Activated CD4-positive, alpha-beta T cell treated with anti-CD3 and anti-CD28 coated beads, Interleukin-2, amount 10 ng/mL, durations not matched to agents 24 days and 14 days (primary cell): ENCODE data around the gene ADCY6. TPM values are rescaled to one million over a fixed set of nuclear protein-coding genes. Genes with fewer than 3 reads are reported as not detected.

Experiments used
- DNase-seq: peaks from one replicate; pipeline ENCODE4 v3.0.0; 2022
- H3K27ac Mint-ChIP-seq: one replicate; pipeline ENCODE4 v1.8.0; 2022; ENCODE audit warnings: mild to moderate bottlenecking, mixed read lengths
- H3K27me3 Mint-ChIP-seq: one replicate; pipeline ENCODE4 v1.8.0; 2022; ENCODE audit warnings: mixed read lengths
- H3K36me3 Mint-ChIP-seq: one replicate; pipeline ENCODE4 v1.8.0; 2022; ENCODE audit warnings: low read depth, mild to moderate bottlenecking, mixed read lengths
- H3K4me1 Mint-ChIP-seq: one replicate; pipeline ENCODE4 v1.8.0; 2021; ENCODE audit warnings: mixed read lengths
- H3K4me3 Mint-ChIP-seq: one replicate; pipeline ENCODE4 v1.8.0; 2022; ENCODE audit warnings: mild to moderate bottlenecking, moderate library complexity, mixed read lengths
- H3K9me3 Mint-ChIP-seq: one replicate; pipeline ENCODE4 v1.8.0; 2021; ENCODE audit warnings: mixed read lengths
- intact Hi-C: fragments of 100-400 bp; cut with micrococcal nuclease; formaldehyde crosslinking; loops from one replicate; pipeline ENCODE4 v1.15.1; 2023
- total RNA-seq: library from RNA; stranded (reverse); gene quantifications from 2 replicates; pipeline ENCODE4 v1.2.3, GENCODE V29; 2022

The ADCY6 gene
- total RNA-seq, 1 donor from 2014 or later = 0.14 TPM

DNA sequence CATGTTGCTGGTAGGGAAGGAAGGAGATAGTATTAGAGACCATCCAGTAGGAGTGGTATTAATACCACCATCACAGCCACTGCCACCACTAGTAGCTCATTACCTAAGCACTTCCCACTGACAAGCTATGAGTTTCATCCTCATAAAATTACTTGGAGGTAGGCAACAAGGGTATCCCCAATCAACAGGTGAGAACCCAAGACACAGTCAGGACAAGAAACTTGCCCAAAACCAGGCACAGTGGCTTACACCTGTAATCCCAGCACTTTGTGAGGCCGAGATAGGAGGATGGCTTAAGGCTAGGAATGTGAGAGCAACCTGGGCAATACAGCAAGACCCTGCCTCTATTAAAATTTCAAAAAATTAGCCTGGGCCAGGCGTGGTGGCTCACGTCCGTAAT lies 5.5 kb downstream of the ADCY6 start:
- no peaks in the 10 kb centered on the region for H3K36me3 Mint-ChIP-seq
- H3K27ac Mint-ChIP-seq = no peak overlapping the region
- DNase-seq = no peak
- peaks cover 30% of the 10 kb centered on the region for H3K27me3 Mint-ChIP-seq
- H3K4me3 Mint-ChIP-seq = no peak overlapping the region
- no peaks in the 10 kb centered on the region for H3K9me3 Mint-ChIP-seq
- H3K4me1 Mint-ChIP-seq = no peaks in the 10 kb centered on the region
- intact Hi-C loops = no loop called here

DNA sequence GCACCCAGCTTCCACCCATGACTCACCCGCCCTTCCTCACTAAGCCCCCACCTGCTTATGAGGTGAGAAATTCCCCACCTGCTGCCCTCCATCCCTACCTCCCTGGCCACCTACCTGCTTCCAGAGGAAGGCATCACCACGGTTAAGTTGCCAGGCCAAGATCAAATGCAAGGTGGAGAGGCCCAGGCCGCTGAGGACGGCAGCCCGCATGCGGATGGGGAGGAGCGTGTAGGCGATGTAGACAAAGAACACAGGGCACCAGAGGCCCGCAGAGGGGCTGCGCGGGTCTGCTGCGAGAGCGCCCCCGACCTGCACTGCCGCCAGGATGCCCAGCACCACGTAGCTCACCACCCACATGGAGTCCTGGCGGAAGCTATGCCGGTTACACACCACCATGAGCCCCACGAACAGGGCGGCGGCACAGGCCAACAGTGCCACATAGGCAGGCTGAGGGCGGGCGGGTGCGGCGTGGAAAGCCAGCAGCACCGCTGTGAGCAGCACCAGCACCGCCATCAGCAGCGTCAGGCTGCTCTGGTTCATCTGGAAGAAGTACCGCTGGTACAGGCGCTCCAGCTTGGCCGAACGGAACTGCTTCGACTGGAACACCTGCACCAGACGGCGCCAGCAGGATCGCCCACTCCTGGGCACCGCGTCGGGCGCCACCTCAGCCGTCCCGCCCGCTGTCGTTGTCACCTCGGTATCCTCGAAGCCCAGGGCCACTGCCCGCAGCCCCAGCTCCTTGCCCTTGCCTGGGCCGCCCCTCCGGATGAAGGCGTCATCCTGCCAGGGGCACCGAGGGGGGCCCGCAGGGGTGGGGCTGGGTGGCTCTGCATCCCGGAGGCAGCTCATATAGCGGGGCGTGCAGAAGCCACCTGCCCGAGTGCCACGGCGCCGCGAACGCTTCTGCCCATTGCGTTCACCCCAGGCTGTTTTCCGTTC lies 6.2 kb downstream of the ADCY6 start:
- H3K9me3 Mint-ChIP-seq = no peaks in the 10 kb centered on the region
- no peaks in the 10 kb centered on the region for H3K4me1 Mint-ChIP-seq
- no peak for DNase-seq
- intact Hi-C loops = no loop called here
- peaks cover 23% of the 10 kb centered on the region for H3K27me3 Mint-ChIP-seq
- H3K36me3 Mint-ChIP-seq = no peaks in the 10 kb centered on the region
- H3K4me3 Mint-ChIP-seq = no peak overlapping the region
- H3K27ac Mint-ChIP-seq = no peak overlapping the region

DNA sequence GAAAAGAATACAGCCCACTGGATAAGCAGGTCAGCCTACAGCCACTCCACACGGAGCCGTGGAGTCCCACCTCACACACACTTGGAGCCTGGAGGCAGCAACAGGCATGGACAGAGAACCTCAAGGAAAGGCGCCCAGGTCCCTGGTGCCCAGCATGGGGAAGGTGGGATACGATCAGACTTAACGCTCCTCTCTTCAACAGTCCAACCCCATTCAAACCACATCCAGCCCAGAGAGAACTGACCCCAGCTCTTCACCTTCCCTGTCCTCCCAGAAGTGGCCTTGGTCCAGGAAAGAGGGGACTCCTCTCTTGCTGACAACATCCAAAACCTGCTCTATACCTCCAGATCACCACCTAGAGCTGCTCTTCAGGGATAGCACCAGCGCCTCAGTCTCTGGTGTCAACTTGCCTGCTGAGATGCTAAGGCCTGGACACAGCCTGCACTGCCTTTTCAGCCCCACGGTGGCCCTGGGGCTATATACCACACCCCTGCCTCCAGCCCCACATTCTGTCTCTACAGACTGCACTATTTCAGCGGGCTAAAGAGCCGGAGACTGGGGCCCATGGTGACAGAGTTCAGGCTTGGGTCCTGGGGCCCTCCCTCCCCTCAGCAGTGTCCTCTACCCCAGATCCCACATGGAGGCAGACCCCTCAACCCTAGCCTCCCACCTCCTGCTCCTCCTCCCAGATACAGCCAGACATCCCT lies 7.0 kb downstream of the ADCY6 start:
- Mint-ChIP-seq H3K27me3 (peaks cover 15% of the 10 kb centered on the region), H3K27ac (no peak overlapping the region), H3K36me3 (no peaks in the 10 kb centered on the region), H3K9me3 (no peaks in the 10 kb centered on the region), H3K4me1 (no peaks in the 10 kb centered on the region), H3K4me3 (no peak overlapping the region)
- no peak for DNase-seq
- intact Hi-C loops = no loop called here

DNA sequence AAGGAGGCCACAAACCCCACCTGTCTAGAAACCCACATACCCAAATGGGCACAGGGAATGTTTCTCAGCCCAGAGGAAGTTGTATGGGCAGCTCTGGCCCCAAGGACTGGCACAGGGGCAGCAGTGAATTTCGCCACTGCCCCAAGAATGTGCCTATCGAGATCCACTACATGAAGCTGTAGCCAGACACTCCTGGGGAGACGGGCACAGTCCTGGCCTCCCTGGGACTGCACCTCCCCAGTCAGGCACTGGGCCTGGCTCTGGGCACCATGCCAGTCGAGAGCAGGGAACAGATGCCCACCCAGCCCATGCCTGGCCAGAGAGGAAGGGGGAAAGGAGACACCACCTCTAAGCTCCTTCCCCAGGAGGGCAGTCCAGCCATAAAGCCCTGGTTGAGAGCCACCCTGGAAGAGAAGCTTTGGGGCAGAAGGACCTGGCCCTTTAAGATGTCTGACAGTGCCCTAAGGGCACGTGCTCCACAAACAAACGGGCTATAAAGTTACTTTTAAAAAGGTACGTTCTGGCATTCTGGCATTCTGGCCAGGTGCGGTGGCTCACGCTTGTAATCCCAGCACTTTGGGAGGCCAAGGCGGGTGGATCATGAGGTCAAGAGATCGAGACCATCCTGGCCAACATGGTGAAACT lies 8.4 kb downstream of the ADCY6 start:
- intact Hi-C loops = no loop called here
- Mint-ChIP-seq H3K4me3 (no peak overlapping the region), H3K4me1 (no peaks in the 10 kb centered on the region), H3K36me3 (no peaks in the 10 kb centered on the region), H3K27me3 (peaks cover 7% of the 10 kb centered on the region), H3K27ac (no peak overlapping the region), H3K9me3 (no peaks in the 10 kb centered on the region)
- no peak for DNase-seq

DNA sequence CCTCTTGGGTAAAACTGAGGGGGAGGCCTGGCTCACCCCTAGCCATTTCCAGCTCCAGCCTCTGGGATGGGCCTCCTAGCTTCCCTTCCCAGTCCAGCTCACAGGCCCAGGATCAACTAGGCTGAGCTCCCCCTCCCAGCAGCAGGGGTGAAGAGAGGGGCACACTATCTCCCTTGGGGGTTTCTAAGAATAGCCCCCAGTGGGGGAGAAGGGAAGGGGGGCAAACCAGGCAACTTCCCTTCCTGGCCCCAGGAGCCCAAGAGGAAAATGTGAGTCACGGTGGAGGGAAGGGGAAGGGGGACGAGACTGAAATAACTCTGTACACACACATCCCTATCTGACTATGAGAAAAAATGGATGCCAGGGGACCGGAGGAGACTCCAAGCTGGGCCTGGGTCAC lies 9.0 kb downstream of the ADCY6 start:
- Mint-ChIP-seq H3K9me3 (no peaks in the 10 kb centered on the region), H3K27ac (no peak overlapping the region), H3K27me3 (peaks cover 5% of the 10 kb centered on the region), H3K36me3 (no peaks in the 10 kb centered on the region), H3K4me3 (no peak overlapping the region), H3K4me1 (no peaks in the 10 kb centered on the region)
- intact Hi-C loops = no loop called here
- DNase-seq = no peak

DNA sequence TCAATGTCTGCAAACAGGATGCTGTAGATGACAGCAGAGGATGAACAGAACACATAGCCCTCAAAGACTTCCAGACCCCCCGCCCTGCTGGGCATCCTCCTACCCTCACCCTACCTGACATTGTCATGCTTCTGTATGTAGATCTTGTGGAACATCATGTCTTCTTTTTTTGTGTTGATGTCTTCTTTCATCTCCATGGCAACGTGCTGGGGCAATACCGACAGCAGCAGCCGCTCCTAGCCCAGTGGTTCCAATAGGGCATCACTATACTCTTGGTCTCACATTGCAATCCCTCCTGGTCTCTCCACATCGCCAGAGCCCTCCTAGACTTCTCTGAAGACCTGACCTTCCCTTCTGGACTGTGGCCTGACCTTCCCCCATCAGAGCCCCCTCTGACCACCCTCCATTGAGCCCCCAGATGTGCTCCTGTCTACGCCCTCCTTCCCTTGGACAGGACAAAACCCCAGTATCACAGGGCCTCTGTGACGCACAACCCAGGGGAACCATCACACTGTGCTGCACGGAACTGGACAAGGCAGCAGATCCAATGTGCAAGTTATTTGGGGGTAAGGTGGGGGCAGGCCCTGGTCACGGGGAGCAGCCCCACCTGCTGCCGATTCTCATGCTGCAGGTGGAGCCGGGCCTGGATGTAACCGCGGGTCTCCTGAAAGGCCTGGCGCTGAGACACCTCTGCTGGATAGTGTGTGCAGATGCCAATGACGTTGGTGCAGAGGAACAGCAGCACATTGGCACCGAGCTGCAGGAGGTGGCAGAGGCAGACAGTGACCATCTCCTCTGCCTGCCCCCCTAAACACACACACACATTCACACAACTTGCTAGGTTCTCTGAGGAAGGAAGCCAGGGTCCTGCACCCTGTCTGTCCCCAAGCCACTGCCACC lies 11.1 kb downstream of the ADCY6 start:
- H3K36me3 Mint-ChIP-seq = no peaks in the 10 kb centered on the region
- H3K4me3 Mint-ChIP-seq = no peak overlapping the region
- no peak for DNase-seq
- H3K9me3 Mint-ChIP-seq = no peaks in the 10 kb centered on the region
- H3K27ac Mint-ChIP-seq = no peak overlapping the region
- intact Hi-C loops = no loop called here
- peaks cover 3% of the 10 kb centered on the region for H3K27me3 Mint-ChIP-seq
- no peaks in the 10 kb centered on the region for H3K4me1 Mint-ChIP-seq

DNA sequence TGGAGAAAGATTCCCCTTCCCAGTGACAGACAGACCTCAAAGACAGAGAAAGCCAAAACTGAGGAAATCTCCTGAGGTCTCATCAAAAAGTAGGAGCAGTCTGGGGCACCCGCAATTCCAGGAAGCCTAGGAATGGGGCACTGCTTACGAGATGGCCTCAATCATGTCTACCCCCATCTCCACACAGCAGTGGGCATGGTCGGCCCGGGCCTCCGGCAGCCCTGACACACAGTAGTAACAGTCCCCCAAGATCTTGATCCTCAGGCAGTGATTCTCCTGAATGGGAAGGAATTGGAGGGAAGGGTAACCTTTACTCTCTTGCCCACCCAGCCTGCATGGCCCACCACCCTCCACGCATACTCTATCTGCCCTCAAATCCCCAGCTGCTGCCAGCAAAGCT lies 11.9 kb downstream of the ADCY6 start:
- Mint-ChIP-seq H3K4me3 (no peak overlapping the region), H3K27me3 (peaks cover 2% of the 10 kb centered on the region), H3K9me3 (no peaks in the 10 kb centered on the region), H3K27ac (no peak overlapping the region), H3K36me3 (no peaks in the 10 kb centered on the region), H3K4me1 (no peaks in the 10 kb centered on the region)
- DNase-seq = no peak
- intact Hi-C loops = no loop called here

DNA sequence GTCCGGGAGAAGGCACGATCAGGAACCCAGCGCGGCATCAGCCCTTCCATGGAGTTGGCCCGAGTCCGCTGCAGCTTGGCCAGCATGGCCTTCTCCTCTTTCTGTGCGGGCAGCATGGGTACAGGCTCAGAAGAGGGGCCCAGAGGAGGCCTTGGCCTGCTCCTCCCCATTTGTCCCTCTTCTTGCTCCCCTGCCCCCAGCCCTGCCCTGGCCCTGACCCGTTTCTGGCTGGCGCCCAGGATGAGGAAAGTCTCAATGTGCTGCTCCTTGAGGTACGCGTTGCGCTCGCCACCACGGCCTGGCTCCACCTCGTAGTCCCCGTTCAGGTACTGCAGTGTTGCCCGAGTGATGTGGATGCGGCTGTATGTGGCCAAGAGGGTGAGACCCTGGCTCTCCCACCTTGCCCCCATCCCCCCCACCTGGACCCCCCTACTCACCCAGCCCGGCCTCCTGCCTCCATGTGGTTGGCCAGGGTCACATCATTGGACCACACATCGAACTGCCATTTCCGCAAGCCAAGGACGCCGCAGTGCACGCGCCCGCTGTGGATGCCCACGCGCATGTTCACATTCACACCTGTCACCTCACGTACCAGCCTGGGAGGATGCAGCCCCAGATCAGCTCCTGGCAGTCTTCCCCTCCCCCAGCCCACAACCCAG lies 12.8 kb downstream of the ADCY6 start:
- intact Hi-C loops = no loop called here
- no peak for DNase-seq
- peaks cover 5% of the 10 kb centered on the region for H3K27me3 Mint-ChIP-seq
- H3K36me3 Mint-ChIP-seq = no peaks in the 10 kb centered on the region
- H3K4me1 Mint-ChIP-seq = no peaks in the 10 kb centered on the region
- H3K4me3 Mint-ChIP-seq = no peak overlapping the region
- H3K27ac Mint-ChIP-seq = no peak overlapping the region
- H3K9me3 Mint-ChIP-seq = no peaks in the 10 kb centered on the region

DNA sequence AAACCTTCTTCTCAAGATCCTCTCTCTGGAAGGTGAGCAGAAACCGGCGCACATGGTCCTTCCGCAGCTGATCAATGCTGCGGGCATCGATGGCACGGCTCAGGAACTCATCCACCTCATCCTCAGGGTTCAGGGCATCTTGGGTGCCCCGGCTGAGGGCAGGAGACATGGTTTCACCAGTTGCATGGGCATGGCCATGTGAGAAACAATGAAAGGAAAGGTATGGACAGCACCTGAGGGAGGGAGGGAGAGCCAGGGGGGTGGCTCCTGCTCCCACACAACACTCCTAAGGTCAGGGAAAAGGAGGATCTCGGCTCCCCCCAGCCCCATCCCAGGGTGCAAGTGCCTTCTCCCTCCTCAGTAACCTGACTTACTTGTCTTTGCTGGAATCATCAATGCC lies 13.6 kb downstream of the ADCY6 start:
- no peak overlapping the region for H3K27ac Mint-ChIP-seq
- no peak for DNase-seq
- H3K36me3 Mint-ChIP-seq = no peaks in the 10 kb centered on the region
- no peak overlapping the region for H3K4me3 Mint-ChIP-seq
- H3K27me3 Mint-ChIP-seq = peaks cover 5% of the 10 kb centered on the region
- intact Hi-C loops = no loop called here
- no peaks in the 10 kb centered on the region for H3K4me1 Mint-ChIP-seq
- H3K9me3 Mint-ChIP-seq = no peaks in the 10 kb centered on the region

DNA sequence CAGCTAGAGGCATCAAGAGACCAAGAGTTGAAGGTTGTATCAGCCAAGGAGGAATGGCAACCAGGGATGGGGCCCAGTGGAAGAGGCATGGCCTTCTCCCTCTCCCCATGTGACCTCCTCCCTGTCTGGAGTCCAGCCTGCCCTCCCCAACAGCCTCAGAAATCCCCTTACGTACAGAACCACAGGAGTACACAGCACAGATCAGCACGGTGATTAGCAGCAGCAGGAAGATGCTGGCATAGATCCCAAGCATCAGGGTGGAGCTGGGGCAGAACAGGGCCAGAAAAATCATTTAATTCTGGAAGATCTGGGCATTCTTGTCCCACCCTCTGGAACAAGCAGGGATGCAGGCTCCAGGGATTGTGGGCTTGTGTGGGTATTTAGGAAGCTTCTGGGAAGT lies 14.4 kb downstream of the ADCY6 start:
- Mint-ChIP-seq H3K27ac (no peak overlapping the region), H3K27me3 (peaks cover 5% of the 10 kb centered on the region), H3K36me3 (no peaks in the 10 kb centered on the region), H3K9me3 (no peaks in the 10 kb centered on the region), H3K4me3 (no peak overlapping the region), H3K4me1 (no peaks in the 10 kb centered on the region)
- DNase-seq = no peak
- intact Hi-C loops = no loop called here

DNA sequence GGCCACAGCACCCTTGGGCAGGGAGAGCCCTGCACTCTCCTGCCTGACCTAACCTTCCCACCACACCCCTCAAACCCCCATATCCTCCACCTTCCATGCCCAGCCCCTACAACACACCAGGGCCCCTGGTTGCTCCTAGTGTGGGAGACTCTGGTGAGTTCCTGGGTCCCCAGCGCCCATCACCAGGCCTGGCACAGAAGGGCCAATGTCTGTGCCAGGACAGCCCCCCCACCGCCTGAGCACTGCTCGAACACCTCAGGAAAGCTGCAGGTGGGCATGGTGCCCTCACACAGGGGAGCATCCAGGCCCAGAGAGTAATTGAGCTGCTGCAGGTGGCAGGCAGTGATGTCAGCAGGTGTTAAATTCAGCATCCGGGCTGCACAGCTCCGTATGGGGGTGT lies 15.2 kb downstream of the ADCY6 start:
- Mint-ChIP-seq H3K4me3 (no peak overlapping the region), H3K36me3 (no peaks in the 10 kb centered on the region), H3K27ac (no peak overlapping the region), H3K27me3 (peaks cover 5% of the 10 kb centered on the region), H3K4me1 (no peaks in the 10 kb centered on the region), H3K9me3 (no peaks in the 10 kb centered on the region)
- no peak for DNase-seq
- intact Hi-C loops = no loop called here

DNA sequence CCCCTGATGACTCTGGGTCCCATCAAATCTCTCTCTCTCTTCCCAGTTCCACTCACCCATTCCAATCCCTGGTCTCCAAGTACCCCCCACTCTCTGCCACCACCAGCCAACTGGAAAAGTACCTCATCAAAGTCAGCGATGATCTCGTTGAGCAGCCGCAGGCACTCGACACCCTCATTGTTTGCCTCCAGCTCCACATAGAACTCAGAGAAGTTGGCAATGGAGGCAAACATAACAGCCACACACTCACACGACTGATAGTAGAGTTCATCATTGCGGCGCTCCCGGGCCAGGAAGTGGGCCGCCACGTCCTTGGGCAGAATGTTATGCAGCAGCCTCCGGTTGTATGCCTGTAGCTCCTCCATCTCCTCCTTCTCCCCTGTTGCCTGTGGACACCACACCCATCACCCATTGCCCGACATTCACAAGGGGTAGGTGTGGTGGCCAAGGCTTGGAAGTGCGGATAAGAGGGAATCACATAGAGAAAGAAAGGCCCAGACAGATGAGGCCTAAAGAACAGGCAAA lies 17.2 kb downstream of the ADCY6 start:
- no peak for DNase-seq
- H3K4me1 Mint-ChIP-seq = peaks cover 1% of the 10 kb centered on the region

DNA sequence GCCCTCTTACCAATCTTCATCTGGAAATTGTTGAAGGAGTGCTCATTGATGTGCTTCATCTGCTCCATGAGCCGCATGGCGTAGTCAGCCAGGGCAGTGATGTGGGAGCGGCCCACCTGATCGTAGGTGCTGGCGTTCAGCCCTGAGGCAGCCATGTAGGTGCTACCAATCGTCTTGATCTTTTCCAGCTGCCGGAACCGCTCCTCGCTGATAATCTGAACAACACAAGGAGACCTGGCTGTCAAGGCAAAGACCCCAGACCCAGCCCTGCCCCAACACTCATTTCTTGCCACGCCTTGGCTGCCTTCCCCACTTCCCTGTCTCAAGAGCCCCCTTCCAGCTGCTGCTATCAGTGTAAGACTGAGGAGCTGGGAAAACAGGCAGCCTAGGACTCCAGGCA lies 18.1 kb downstream of the ADCY6 start:
- DNase-seq = no peak
- Mint-ChIP-seq H3K4me1 (peaks cover 10% of the 10 kb centered on the region), H3K27ac (no peak overlapping the region), H3K4me3 (no peak overlapping the region), H3K36me3 (no peaks in the 10 kb centered on the region), H3K27me3 (peaks cover 5% of the 10 kb centered on the region), H3K9me3 (no peaks in the 10 kb centered on the region)
- intact Hi-C loops = no loop called here

More for the DNA sequence above, 17.2 kb downstream of the ADCY6 start:
- no peak overlapping the region for H3K27ac Mint-ChIP-seq
- H3K9me3 Mint-ChIP-seq = no peaks in the 10 kb centered on the region
- no peak overlapping the region for H3K4me3 Mint-ChIP-seq
- intact Hi-C loops = no loop called here
- peaks cover 5% of the 10 kb centered on the region for H3K27me3 Mint-ChIP-seq
- no peaks in the 10 kb centered on the region for H3K36me3 Mint-ChIP-seq
